GM12892 (cell line): ENCODE measurements around the gene SYNJ1.
A peak's percentile ranks its signal among the peaks of the same experiment; 100 is the strongest.
"Not testable (repeated sequence)": the region's sequence is repeated elsewhere in the genome, so short reads cannot be mapped to it uniquely, and the experiment has no call there.

Experiments used
- DNase-seq: peaks from one replicate; pipeline ENCODE4 v3.0.0; 2011; ENCODE audit not compliant: insufficient read length
- FAIRE-seq: peaks from 2 replicates; lab custom pipeline; 2011; peaks lifted over from hg19 to GRCh38; lab: Jason Lieb, UNC
- POLR2A ChIP-seq: IDR thresholded peaks from 2 replicates; pipeline ENCODE4 v1.6.1; 2011; ENCODE audit warnings: low read depth, low read length, control low read depth
- POLR2AphosphoS5 ChIP-seq: IDR thresholded peaks from 2 replicates; pipeline ENCODE4 v1.6.1; 2011; ENCODE audit warnings: low read depth, low read length, control low read depth
- TAF1 ChIP-seq: IDR thresholded peaks from 2 replicates; pipeline ENCODE4 v1.6.1; 2011; ENCODE audit warnings: low read depth, mild to moderate bottlenecking, control low read depth, low read length, borderline replicate concordance

SYNJ1 gene

GRCh38 chr21:32687643-32688345 lies 40.0 kb downstream of the SYNJ1 start:
- DNase-seq: no peak
- no peak for FAIRE-seq
- TF ChIP-seq TAF1 (no peak), POLR2A (no peak), POLR2AphosphoS5 (no peak)

GRCh38 chr21:32682696-32683474 lies 44.9 kb downstream of the SYNJ1 start:
- TF ChIP-seq TAF1 (no peak), POLR2AphosphoS5 (no peak), POLR2A (no peak)
- DNase-seq: no peak
- FAIRE-seq: peak; percentile 83

- FAIRE-seq (no peak), DNase-seq (no peak)
- TF ChIP-seq TAF1 (no peak), POLR2AphosphoS5 (no peak), POLR2A (no peak)
These were observed 53.1 kb downstream of the SYNJ1 start for GRCh38 chr21:32674731-32675130.

- no peak for FAIRE-seq
- DNase-seq: no peak
- no peak for TF ChIP-seq POLR2A
- no peak for TF ChIP-seq POLR2AphosphoS5
- TF ChIP-seq TAF1: no peak
These were observed 53.8 kb downstream of the SYNJ1 start for GRCh38 chr21:32674038-32674437.

- no peak for FAIRE-seq
- no peak for TF ChIP-seq TAF1
- no peak for TF ChIP-seq POLR2AphosphoS5
- TF ChIP-seq POLR2A: no peak
These were observed 61.6 kb downstream of the SYNJ1 start for GRCh38 chr21:32666258-32666657.

GRCh38 chr21:32664095-32664494 lies 63.7 kb downstream of the SYNJ1 start:
- not testable (repeated sequence) for DNase-seq, FAIRE-seq

More at GRCh38 chr21:32666258-32666657, 61.6 kb downstream of the SYNJ1 start:
- DNase-seq: no peak

- DNase-seq, FAIRE-seq: not testable (repeated sequence)
These were observed 65.8 kb downstream of the SYNJ1 start for GRCh38 chr21:32661981-32662380.

- FAIRE-seq, DNase-seq: not testable (repeated sequence)
These were observed 66.6 kb downstream of the SYNJ1 start for GRCh38 chr21:32661026-32661782.

- TF ChIP-seq TAF1 (no peak), POLR2A (no peak), POLR2AphosphoS5 (no peak)
- no peak for FAIRE-seq
- DNase-seq: no peak
These were observed 69.3 kb downstream of the SYNJ1 start for GRCh38 chr21:32658524-32658923.

- no peak for DNase-seq
- no peak for TF ChIP-seq POLR2AphosphoS5
- TF ChIP-seq POLR2A: no peak
- TF ChIP-seq TAF1: no peak
These were observed 74.4 kb downstream of the SYNJ1 start for GRCh38 chr21:32653326-32653901.

GRCh38 chr21:32648165-32648564 lies 79.6 kb downstream of the SYNJ1 start:
- TF ChIP-seq POLR2AphosphoS5 (no peak), POLR2A (no peak), TAF1 (no peak)
- FAIRE-seq (no peak), DNase-seq (no peak)

More at GRCh38 chr21:32653326-32653901, 74.4 kb downstream of the SYNJ1 start:
- FAIRE-seq: peak; percentile 86
